K562 (cell line): ENCODE results near the gene MMP17. TPM values are rescaled to one million over a fixed set of nuclear protein-coding genes. Genes with fewer than 3 reads are reported as not detected.

ENCODE experiments used
- ARHGAP35 ChIP-seq: fragments of 450-650 bp; IDR thresholded peaks from 2 replicates; pipeline ENCODE4 v1.6.1; 2018; ENCODE audit not compliant: partially characterized antibody
- BCOR ChIP-seq: fragments of 450-650 bp; IDR thresholded peaks from 2 replicates; pipeline ENCODE4 v1.6.1; 2016
- CBX2 ChIP-seq: fragments of 200-600 bp; sonication (generic); IDR thresholded peaks from one replicate; pipeline ENCODE4 v1.6.1; 2012; ENCODE audit warnings: mild to moderate bottlenecking, low read length, inconsistent platforms; ENCODE audit not compliant: insufficient read depth, poor library complexity, severe bottlenecking
- FOSL1 ChIP-seq: fragments of 200-800 bp; sonication (Bioruptor generic); conservative IDR thresholded peaks from 2 replicates; pipeline ENCODE4 v1.6.1; 2016; ENCODE audit warnings: missing genetic modification characterization, missing compliant biosample characterization
- FOXA3 ChIP-seq, 2 experiments: fragments of 450-650 bp in 1 of 2; sonication (generic) in 1 of 2; formaldehyde crosslinking; IDR thresholded peaks in 1 of 2; conservative IDR thresholded peaks in 1 of 2; 2 replicates each; pipeline versions ENCODE4 v1.4.0 to v1.8.0; 2020 to 2022; ENCODE audit warnings: mild to moderate bottlenecking in 2 of 2, missing genetic modification reagents in 1 of 2
- MAFG ChIP-seq: fragments of 450-650 bp; conservative IDR thresholded peaks from 2 replicates; pipeline ENCODE4 v1.6.1; 2016; ENCODE audit warnings: missing genetic modification characterization, missing compliant biosample characterization
- MAZ ChIP-seq, 2 experiments: fragments of 450-650 bp in 1 of 2; sonication (generic) in 1 of 2; formaldehyde crosslinking; IDR thresholded peaks in 1 of 2; conservative IDR thresholded peaks in 1 of 2; 2 replicates each; pipeline versions ENCODE4 v1.4.0 to v1.5.0; 2020; ENCODE audit warnings: mild to moderate bottlenecking in 1 of 2, missing genetic modification reagents in 1 of 2
- MBD2 ChIP-seq: sonication (generic); IDR thresholded peaks from 2 replicates; pipeline ENCODE4 v1.6.1; 2016; ENCODE audit warnings: low read depth, borderline replicate concordance
- MXI1 ChIP-seq: IDR thresholded peaks from 2 replicates; pipeline ENCODE4 v1.6.1; 2011; ENCODE audit warnings: low read depth, mild to moderate bottlenecking, improper control_type of control experiment, low read length
- NFIX ChIP-seq: fragments of 250-450 bp; sonication (Bioruptor Pico); IDR thresholded peaks from 2 replicates; pipeline ENCODE4 v1.4.0; 2020; ENCODE audit warnings: low read depth, mild to moderate bottlenecking, moderate library complexity
- NFXL1 ChIP-seq: fragments of 450-650 bp; formaldehyde crosslinking; IDR thresholded peaks from 2 replicates; pipeline ENCODE4 v1.4.0; 2021; ENCODE audit warnings: mild to moderate bottlenecking
- NRF1 ChIP-seq, 2 experiments: fragments of 450-650 bp; IDR thresholded peaks in 1 of 2; conservative IDR thresholded peaks in 1 of 2; 2 replicates each; pipeline ENCODE4 v1.6.1; 2014; ENCODE audit warnings: mild to moderate bottlenecking in 2 of 2
- PHB ChIP-seq: fragments of 250-450 bp; sonication (Bioruptor Pico); IDR thresholded peaks from 2 replicates; pipeline ENCODE4 v1.5.0; 2021
- PHF21A ChIP-seq: fragments of 450-650 bp; IDR thresholded peaks from 2 replicates; pipeline ENCODE4 v1.6.1; 2017; ENCODE audit warnings: low read depth, borderline replicate concordance
- RBM22 ChIP-seq: fragments of 200-400 bp; formaldehyde crosslinking; IDR thresholded peaks from 2 replicates; pipeline ENCODE4 v1.6.1; 2018; ENCODE audit warnings: low read length, low read depth; ENCODE audit not compliant: poor library complexity, severe bottlenecking
- SREBF1 ChIP-seq: fragments of 150-350 bp; IDR thresholded peaks from 2 replicates; pipeline ENCODE4 v1.6.1; 2014; ENCODE audit warnings: antibody characterized with exemption, low read depth, low read length, borderline replicate concordance
- TBP ChIP-seq: optimal IDR thresholded peaks from 2 replicates; pipeline ENCODE3; 2011; ENCODE audit warnings: low read depth, low read length, improper control_type of control experiment
- ZNF133 ChIP-seq: fragments of 250-450 bp; sonication (Bioruptor Pico); IDR thresholded peaks from 2 replicates; pipeline ENCODE4 v1.4.0; 2020; ENCODE audit warnings: mild to moderate bottlenecking
- ZSCAN29 ChIP-seq: fragments of 450-650 bp; IDR thresholded peaks from 2 replicates; pipeline ENCODE4 v1.6.1; 2017
- polyA plus RNA-seq, 8 experiments: library from polyadenylated mRNA; depleted of rRNA in 4 of 8; stranded (reverse) in 5 of 8; unstranded in 3 of 8; fragments of >200 nt; fragmentation: Nextera tagmentation in 2 of 8; fragmentation: Illumina TruSeq in 1 of 8; extraction: Ambion mirVana in 2 of 8; extraction: Trizol in 1 of 8; gene quantifications; 2 replicates each; pipeline versions ENCODE4 v1.2.1 to v1.2.3, GENCODE V29; 2011 to 2014; ENCODE audit warnings: inconsistent platforms in 1 of 8, missing spikeins in 1 of 8
- total RNA-seq, 7 experiments: library from RNA; depleted of rRNA in 6 of 7; stranded (reverse); fragments of >200 nt in 6 of 7; fragmentation: Illumina TruSeq in 2 of 7; extraction: Trizol in 2 of 7; gene quantifications; 2 replicates each; pipeline versions ENCODE4 v1.2.1 to v1.2.3, GENCODE V29; 2011 to 2021; ENCODE audit warnings: low replicate concordance in 1 of 7
- TF ChIP-seq, protein P1 (sequence below): fragments of 250-450 bp; sonication (Bioruptor Pico); IDR thresholded peaks from 2 replicates; pipeline ENCODE4 v1.4.0; 2020; ENCODE audit warnings: borderline replicate concordance
- TF ChIP-seq, protein P2 (sequence below): sonication (generic); formaldehyde crosslinking; IDR thresholded peaks from 2 replicates; pipeline ENCODE4 v1.4.0; 2020; ENCODE audit warnings: mild to moderate bottlenecking, missing genetic modification reagents
- TF ChIP-seq, protein P3 (sequence below): fragments of 450-650 bp; formaldehyde crosslinking; IDR thresholded peaks from 2 replicates; pipeline ENCODE4 v1.4.0; 2020; ENCODE audit warnings: mild to moderate bottlenecking, moderate library complexity

Gene MMP17
- total and polyA plus RNA-seq, 9 of the 15 experiments (the other 6 are each of a cell fraction or from before 2014, with no cell fraction given) = 1.1 to 21.2 (median 17.1) TPM; not detected in 2

DNA sequence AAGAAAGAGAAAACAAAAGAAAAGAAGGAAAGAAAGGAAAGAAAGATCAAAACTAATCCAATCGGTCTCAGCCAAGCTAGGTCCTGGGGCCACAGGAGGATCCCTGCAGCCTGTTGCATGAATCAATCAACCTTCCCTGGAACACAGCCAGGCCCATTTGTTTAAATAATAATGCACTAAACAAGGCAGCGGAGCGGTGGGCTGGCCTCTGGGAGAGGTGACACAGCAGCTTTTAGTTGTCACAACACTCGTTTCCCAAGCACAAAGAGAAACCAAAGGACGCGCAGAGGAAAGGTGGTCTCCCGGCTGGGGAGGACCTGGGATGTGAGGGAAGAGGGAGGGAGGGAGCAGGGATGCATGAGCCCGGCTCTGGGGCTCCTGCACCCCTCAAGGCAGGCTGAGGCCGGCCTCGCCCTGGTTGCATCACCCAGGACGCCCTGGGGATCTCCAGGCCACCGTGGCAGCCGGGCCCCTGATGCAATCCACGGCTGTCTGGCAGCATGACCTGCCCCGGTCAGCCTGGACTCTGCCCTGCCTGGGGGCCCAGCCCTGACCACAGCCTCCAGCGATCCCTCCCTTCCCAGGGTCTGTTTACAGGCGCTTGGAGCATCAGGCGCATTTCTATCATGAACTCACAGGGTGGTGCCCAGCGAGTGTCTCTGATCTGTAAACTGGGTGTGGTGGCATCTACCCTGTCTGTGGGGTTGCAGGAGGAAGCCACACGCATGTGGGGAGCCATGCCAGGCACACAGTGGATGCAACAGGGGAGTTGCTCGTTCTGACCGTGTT, 32.5 kb downstream of the MMP17 start (continued):
- TF ChIP-seq NFIX (CRISPR knock-in tag) = no peak
- TF ChIP-seq ZNF133 (CRISPR knock-in tag) = no peak
- 0 out of 2 replicates have a peak, but pooled peaks have one; percentile 15 for TF ChIP-seq NFXL1 (CRISPR knock-in tag)
- TF ChIP-seq MAZ (CRISPR knock-in tag; conservative IDR thresholded peaks at IDR 0.05 in 1 of 2, IDR thresholded peaks at IDR 0.05 in 1 of 2) = peak; percentile 74 to 89; a peak in 3 of 4 replicates
- TF ChIP-seq, protein P1, sequence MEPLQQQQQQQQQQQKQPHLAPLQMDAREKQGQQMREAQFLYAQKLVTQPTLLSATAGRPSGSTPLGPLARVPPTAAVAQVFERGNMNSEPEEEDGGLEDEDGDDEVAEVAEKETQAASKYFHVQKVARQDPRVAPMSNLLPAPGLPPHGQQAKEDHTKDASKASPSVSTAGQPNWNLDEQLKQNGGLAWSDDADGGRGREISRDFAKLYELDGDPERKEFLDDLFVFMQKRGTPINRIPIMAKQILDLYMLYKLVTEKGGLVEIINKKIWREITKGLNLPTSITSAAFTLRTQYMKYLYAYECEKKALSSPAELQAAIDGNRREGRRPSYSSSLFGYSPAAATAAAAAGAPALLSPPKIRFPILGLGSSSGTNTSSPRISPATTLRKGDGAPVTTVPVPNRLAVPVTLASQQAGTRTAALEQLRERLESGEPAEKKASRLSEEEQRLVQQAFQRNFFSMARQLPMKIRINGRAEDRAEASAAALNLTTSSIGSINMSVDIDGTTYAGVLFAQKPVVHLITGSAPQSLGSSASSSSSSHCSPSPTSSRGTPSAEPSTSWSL (CRISPR knock-in tag) = no peak
- no peak for TF ChIP-seq TBP
- peak; percentile 46 to 58 for TF ChIP-seq NRF1 (conservative IDR thresholded peaks at IDR 0.05 in 1 of 2, IDR thresholded peaks at IDR 0.05 in 1 of 2)
- no peak for TF ChIP-seq ZSCAN29
- peak; percentile 48 for TF ChIP-seq RBM22
- no peak for TF ChIP-seq CBX2
- no peak for TF ChIP-seq SREBF1
- no peak for TF ChIP-seq PHF21A
- no peak for TF ChIP-seq BCOR
- TF ChIP-seq, protein P2, sequence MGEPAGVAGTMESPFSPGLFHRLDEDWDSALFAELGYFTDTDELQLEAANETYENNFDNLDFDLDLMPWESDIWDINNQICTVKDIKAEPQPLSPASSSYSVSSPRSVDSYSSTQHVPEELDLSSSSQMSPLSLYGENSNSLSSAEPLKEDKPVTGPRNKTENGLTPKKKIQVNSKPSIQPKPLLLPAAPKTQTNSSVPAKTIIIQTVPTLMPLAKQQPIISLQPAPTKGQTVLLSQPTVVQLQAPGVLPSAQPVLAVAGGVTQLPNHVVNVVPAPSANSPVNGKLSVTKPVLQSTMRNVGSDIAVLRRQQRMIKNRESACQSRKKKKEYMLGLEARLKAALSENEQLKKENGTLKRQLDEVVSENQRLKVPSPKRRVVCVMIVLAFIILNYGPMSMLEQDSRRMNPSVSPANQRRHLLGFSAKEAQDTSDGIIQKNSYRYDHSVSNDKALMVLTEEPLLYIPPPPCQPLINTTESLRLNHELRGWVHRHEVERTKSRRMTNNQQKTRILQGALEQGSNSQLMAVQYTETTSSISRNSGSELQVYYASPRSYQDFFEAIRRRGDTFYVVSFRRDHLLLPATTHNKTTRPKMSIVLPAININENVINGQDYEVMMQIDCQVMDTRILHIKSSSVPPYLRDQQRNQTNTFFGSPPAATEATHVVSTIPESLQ (CRISPR knock-in tag) = no peak
- TF ChIP-seq MAFG (tag) = peak; percentile 91
- TF ChIP-seq MBD2 = no peak
- no peak for TF ChIP-seq FOXA3 (CRISPR knock-in tag; conservative IDR thresholded peaks at IDR 0.05 in 1 of 2, IDR thresholded peaks at IDR 0.05 in 1 of 2)
- TF ChIP-seq MXI1 = no peak
- no peak for TF ChIP-seq PHB (CRISPR knock-in tag)
- TF ChIP-seq ARHGAP35 = no peak
- TF ChIP-seq FOSL1 (tag) = peak; percentile 38; the same call in 1 of the 2 replicates
- TF ChIP-seq, protein P3, sequence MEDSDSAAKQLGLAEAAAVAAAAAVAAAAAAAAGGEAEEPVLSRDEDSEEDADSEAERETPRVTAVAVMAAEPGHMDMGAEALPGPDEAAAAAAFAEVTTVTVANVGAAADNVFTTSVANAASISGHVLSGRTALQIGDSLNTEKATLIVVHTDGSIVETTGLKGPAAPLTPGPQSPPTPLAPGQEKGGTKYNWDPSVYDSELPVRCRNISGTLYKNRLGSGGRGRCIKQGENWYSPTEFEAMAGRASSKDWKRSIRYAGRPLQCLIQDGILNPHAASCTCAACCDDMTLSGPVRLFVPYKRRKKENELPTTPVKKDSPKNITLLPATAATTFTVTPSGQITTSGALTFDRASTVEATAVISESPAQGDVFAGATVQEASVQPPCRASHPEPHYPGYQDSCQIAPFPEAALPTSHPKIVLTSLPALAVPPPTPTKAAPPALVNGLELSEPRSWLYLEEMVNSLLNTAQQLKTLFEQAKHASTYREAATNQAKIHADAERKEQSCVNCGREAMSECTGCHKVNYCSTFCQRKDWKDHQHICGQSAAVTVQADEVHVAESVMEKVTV (CRISPR knock-in tag) = no peak
